ENCODE measurements around the gene PLCG2.
"Not testable (repeated sequence)": the region's sequence is repeated elsewhere in the genome, so short reads cannot be mapped to it uniquely, and the experiment has no call there.

PLCG2 gene

DNA sequence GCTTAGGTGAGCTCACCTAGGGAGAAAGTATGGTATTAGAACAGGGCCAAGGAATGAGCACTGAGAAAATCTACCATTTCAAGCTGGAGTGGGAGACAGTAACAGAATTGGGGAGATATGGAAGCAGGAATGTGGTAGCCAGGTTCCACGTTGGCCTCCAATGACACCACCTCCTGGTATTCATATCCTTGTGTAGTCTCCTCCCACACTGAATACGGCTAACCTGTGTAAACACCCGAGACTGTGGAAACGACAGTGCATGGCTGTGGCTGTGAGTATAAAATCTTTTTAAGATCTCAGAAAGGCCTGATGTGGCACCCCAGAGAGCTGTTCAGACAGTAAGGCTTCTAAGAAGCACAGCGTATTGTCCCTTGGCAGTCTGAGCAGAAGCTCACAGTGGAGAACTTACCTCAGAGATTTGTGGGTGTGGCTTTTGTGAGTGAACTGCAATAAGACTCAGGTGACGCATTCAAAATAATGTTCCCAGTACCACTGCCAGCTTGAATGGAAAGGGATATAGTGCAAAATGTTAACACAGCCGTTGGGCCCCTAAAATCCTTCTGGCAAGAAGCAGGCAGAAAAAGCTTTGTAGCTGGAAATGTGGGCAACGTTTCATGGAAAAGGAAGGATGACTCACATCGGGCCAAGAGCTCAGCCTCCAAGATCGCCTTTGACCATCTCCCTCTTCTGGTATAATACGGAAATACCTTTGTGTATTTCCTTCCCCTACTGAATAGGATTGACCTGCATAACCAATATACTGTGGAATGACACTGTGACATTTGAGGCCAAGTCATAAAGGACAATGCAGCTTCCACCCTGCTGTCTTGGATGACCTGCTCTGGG lies 217.8 kb downstream of the PLCG2 start:
- no peak for DNase-seq (ENCODE audit: low read depth in 2 of 2)

DNA sequence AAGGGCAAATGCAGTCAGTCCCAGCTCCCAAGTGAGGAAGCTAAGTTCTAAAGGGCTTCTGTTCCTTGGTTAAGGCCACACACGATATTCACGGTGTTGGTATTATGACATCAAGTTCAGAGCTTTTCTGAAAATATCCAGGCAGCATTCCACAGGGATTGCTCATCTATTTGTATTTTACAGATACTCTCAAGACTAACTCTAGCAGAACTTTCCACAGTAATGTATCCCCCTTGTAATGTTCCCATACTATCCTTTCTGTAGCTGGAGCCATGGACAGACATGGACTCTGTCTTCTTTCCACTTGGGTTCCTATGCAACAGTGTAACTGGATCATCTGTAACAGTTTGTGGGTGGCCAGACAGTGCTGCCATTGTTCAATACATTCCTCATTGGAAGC lies 218.6 kb downstream of the PLCG2 start:
- no peak for DNase-seq (ENCODE audit: low read depth in 2 of 2)

DNA sequence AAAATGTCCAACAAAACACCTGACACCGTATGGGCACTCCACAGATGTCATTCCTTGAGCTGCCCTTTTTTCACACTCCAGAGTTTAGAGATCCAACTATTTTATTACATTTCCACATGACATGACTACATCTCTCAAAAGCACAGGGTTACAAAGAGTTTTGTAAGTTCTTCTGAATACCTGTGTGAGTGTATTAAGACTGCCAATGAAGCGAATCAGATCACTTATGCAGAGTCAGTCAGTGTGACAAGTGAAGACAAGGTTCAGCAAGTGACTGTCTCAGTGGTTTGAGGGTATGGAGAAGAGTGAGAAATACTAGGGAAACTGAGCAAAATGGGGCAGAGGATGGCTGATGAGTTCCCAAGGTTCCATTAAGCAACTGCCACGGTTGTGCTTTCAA lies 223.7 kb downstream of the PLCG2 start:
- no peak for DNase-seq (ENCODE audit: low read depth in 2 of 2)

DNA sequence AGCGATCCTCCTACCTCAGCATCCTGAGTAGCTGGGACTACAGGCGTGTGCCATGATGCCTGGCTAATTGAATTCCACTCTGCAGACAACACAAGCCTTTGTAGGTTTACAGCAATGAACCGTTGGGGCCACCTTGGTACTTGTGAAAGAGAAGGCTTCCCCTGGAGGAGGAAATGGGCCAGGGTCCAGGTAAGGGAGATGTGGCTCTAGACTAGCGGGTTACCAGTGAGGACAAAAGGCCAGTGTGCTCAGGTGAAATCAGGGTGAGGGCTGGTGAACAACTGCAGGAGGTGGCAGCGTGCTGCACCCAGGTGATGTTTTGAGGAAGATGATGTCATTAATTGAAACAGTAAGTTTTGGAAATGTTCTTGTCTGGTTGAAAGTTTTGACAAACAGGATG lies 225.5 kb downstream of the PLCG2 start:
- no peak for DNase-seq (ENCODE audit: low read depth in 2 of 2)

DNA sequence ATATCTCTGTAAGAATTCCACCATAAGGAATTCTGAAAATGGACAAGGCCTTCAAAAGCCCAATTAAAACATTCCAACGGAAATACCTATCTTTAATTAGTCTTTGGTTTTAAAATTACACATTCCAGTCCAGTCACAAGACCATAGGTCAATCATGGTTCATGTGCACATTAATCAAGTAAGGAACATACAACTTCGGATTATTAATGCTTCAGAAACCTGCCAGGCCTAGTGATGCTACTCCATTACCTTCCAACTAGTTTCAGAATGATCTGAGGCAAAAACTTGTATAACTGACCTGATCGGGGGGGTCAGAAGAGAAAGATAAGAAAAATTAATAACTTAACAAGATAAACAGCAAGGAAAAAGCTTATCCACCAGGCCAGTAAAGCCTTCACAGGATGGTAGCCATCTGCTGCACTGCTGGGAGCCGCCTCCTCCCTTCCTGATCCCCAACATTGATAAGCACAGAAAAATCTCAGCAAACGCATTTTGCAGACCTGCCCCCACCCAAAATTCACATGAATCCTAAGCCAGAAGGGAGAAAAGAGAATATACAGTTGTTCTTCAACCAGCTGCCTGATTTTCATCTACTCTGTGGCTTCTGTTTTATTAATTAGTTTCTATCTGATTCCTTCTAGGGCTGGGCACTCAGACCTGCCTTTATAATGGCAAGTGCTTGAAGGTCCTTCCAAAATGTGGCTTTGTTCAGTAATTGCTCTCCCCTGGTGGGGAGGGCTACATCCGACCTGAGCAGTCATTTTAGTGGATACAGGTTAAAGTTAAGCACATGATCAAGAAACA lies 226.1 kb downstream of the PLCG2 start:
- no peak for DNase-seq (ENCODE audit: low read depth in 2 of 2)

DNA sequence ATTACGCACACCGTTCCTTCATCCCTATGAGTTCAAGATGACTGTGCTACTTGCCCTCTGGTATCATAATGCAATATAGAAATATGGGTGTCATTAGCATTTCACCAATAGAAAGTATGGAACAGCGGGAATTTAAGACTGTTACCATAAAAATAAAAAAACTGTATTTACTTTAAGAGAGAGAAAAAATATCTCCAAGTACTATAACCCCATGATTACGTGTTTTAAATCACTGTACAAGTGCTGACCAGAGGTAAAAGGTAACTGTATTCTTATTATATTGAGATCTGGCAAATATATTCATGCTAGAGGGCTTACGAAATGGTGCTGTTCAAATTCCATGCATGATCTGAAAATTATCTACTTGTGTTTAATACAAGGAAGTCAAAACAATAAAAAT lies 226.9 kb downstream of the PLCG2 start:
- no peak for DNase-seq (ENCODE audit: low read depth in 2 of 2)

DNA sequence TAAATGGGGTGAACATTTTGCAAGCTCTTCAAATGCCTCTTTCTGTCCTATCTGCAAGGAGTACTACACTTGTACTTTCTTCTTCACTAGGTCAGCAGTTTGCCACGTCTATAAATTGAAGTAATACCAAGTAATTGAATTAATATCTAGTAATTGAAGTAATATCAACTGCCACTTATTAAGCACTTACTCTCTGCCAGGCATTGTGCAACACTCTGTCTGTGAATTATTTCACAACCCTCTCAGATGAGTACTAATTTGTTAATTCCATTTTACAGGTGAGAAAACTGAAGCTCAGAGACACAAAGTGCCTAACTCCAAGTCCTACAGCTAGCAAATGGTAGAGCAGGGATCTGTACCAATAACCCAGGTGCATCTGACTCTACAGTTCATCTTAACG lies 228.1 kb downstream of the PLCG2 start:
- no peak for DNase-seq (ENCODE audit: low read depth in 2 of 2)

DNA sequence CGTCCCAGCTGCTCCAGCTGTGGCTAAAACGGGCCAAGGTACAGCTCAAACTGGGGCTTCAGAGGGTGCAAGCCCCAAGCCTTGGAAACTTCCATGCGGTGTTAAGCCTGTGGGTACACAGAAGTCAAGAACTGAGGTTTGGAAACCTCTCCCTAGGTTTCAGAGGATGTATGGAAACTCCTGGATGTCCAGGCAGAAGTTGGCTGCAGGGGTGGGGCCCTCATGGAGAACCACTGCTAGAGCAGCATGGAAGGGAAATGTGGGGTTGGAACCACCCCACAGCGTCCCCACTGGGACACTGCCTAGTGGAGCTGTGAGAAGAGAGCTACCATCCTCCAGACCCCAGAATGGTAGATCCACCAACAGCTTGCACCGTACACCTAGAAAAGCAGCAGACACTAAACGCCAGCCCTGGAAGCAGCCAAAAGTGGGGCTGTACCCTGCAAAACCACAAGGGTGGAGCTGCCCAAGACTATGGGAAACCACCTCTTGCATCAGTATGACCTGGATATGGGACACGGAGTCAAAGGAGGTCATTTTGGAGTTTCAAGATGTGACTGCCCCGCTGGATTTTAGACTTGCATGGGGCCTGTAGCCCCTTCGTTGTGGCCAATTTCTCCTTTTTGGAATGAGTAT lies 230.0 kb downstream of the PLCG2 start:
- no peak for DNase-seq (ENCODE audit: low read depth in 2 of 2)

DNA sequence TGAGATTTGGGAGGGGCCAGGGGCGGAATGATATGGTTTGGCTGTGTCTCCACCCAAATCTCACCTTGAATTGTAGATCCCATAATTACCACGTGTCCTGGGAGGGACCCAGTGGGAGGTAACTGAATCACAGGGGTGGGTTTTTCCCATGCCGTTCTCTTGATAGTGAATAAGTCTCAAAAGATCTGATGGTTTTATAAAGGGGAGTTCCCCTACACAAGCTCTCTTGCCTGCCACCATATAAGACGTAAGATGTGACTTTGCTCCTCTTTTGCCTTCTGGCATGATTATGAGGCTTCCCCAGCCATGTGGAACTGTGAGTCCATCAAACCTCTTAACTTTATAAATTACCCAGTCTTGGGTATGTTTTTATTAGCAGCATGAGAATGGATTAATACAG lies 230.7 kb downstream of the PLCG2 start:
- DNase-seq (ENCODE audit: low read depth in 2 of 2): not testable (repeated sequence)

DNA sequence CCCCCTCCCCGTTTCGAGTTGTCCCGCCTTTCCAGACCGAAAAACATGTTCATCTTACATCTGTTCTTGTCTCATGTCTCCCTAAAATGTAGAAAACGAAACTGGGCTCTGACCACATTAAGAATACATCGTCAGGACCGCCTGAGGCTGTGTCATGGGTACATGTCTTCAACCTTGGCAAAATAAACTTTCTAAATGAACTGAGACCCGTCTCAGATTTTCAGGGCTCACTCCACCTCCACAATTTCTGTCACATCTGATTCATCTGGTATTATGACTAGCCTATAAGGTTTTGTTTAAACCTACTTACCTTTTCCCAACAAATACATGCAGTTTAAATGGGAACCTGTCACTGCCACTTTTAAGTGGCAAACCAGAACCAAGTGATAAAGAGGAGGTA lies 231.6 kb downstream of the PLCG2 start:
- no peak for DNase-seq (ENCODE audit: low read depth in 2 of 2)

DNA sequence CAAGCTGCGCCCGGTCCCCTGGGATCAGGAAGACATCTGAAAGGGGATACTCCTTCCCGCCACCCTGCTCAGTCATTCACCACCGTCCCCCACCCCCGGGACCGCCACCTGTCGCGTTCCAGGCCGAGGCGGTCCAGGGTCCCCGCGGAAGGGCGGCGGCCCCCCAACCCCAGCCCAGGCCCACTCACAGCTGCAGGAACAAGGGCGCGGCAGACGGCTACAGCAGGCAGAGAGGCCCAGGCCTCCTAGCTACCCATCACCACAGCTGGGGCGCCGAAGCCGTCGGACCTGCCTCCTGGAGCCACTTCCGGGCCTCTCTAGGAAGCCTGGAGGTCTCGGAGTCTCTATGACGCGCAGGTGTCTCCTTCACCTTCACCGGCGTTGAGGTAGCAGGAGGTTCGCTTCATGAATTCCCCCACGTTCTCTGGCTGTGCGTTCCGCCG lies 232.1 kb downstream of the PLCG2 start, which contains the start of gene SDR42E1:
Gene SDR42E1, minus strand, starts transcription at position 272 of the 443 bp plus-strand sequence. CDS start 10,612 bp downstream, outside the sequence.
- DNase-seq (ENCODE audit: low read depth in 2 of 2): peak; percentile 34 to 47

Measured in activated CD4-positive, alpha-beta T cell treated with anti-CD3 and anti-CD28 coated beads for 24 hours (primary cell).